Measurements from ENCODE around the gene AK1. TPM values are rescaled to one million over a fixed set of nuclear protein-coding genes. Genes with fewer than 3 reads are reported as not detected.
A peak's percentile ranks its signal among the peaks of the same experiment; 100 is the strongest.
"Not testable (repeated sequence)": the region's sequence is repeated elsewhere in the genome, so short reads cannot be mapped to it uniquely, and the experiment has no call there.

AK1 gene
- total RNA-seq, 1 donor from 2014 or later, result 39.4 TPM

GRCh38 chr9:127870887-127871286 lies 6.6 kb downstream of the AK1 start:
- Mint-ChIP-seq H3K4me3 (no peak overlapping the region), H3K9me3 (no peaks in the 10 kb centered on the region), H3K36me3 (peaks cover 3% of the 10 kb centered on the region), H3K4me1 (peaks cover 9% of the 10 kb centered on the region), H3K27me3 (ENCODE audit: low read depth) (no peaks in the 10 kb centered on the region), H3K27ac (no peak overlapping the region)
- TF ChIP-seq CTCF (IDR thresholded peaks at IDR 0.05; ENCODE audit: unreplicated experiment), result no peak
- no peak for DNase-seq (ENCODE audit: low spot score in 2 of 2, unreplicated experiment in 2 of 2)

- H3K4me1 Mint-ChIP-seq, result not testable (repeated sequence)
Observed at GRCh38 chr9:127870153-127870491, 7.4 kb downstream of the AK1 start.

GRCh38 chr9:127869310-127870152 lies 7.9 kb downstream of the AK1 start:
- Mint-ChIP-seq H3K27me3 (ENCODE audit: low read depth) (no peaks in the 10 kb centered on the region), H3K36me3 (peaks cover 5% of the 10 kb centered on the region), H3K27ac (no peak overlapping the region), H3K4me1 (peaks cover 10% of the 10 kb centered on the region), H3K4me3 (no peak overlapping the region), H3K9me3 (no peaks in the 10 kb centered on the region)
- DNase-seq (ENCODE audit: low spot score in 2 of 2, unreplicated experiment in 2 of 2), result peak; percentile 73 to 87
- peak; percentile 84 for TF ChIP-seq CTCF (IDR thresholded peaks at IDR 0.05; ENCODE audit: unreplicated experiment)

More at GRCh38 chr9:127870153-127870491, 7.4 kb downstream of the AK1 start:
- not testable (repeated sequence) for H3K4me3 Mint-ChIP-seq; DNase-seq (ENCODE audit: low spot score in 2 of 2, unreplicated experiment in 2 of 2); H3K9me3 Mint-ChIP-seq; H3K36me3 Mint-ChIP-seq; H3K27ac Mint-ChIP-seq; H3K27me3 Mint-ChIP-seq (ENCODE audit: low read depth)
- TF ChIP-seq CTCF (IDR thresholded peaks at IDR 0.05; ENCODE audit: unreplicated experiment), result peak; percentile 49

- peaks cover 10% of the 10 kb centered on the region for H3K4me1 Mint-ChIP-seq
- H3K36me3 Mint-ChIP-seq, result peaks cover 5% of the 10 kb centered on the region
- no peak overlapping the region for H3K4me3 Mint-ChIP-seq
- no peak for DNase-seq (ENCODE audit: low spot score in 2 of 2, unreplicated experiment in 2 of 2)
- TF ChIP-seq CTCF (IDR thresholded peaks at IDR 0.05; ENCODE audit: unreplicated experiment), result no peak
- H3K9me3 Mint-ChIP-seq, result no peaks in the 10 kb centered on the region
- no peaks in the 10 kb centered on the region for H3K27me3 Mint-ChIP-seq (ENCODE audit: low read depth)
- no peak overlapping the region for H3K27ac Mint-ChIP-seq
Observed at GRCh38 chr9:127868278-127868902, 9.1 kb downstream of the AK1 start.

GRCh38 chr9:127867356-127868277 lies 9.9 kb downstream of the AK1 start:
- Mint-ChIP-seq H3K4me1 (peaks cover 13% of the 10 kb centered on the region), H3K27ac (no peak overlapping the region), H3K4me3 (no peak overlapping the region), H3K36me3 (peaks cover 5% of the 10 kb centered on the region), H3K27me3 (ENCODE audit: low read depth) (no peaks in the 10 kb centered on the region), H3K9me3 (no peaks in the 10 kb centered on the region)
- DNase-seq (ENCODE audit: low spot score in 2 of 2, unreplicated experiment in 2 of 2), result no peak
- no peak for TF ChIP-seq CTCF (IDR thresholded peaks at IDR 0.05; ENCODE audit: unreplicated experiment)

Measured in mesothelial cell of epicardium (in vitro differentiated cells).